Measurements from ENCODE around the gene CACNA1D. TPM values are rescaled to one million over a fixed set of nuclear protein-coding genes. Genes with fewer than 3 reads are reported as not detected.

Gene CACNA1D
- total RNA-seq, 1 donor from 2014 or later = 5.7 TPM

DNA sequence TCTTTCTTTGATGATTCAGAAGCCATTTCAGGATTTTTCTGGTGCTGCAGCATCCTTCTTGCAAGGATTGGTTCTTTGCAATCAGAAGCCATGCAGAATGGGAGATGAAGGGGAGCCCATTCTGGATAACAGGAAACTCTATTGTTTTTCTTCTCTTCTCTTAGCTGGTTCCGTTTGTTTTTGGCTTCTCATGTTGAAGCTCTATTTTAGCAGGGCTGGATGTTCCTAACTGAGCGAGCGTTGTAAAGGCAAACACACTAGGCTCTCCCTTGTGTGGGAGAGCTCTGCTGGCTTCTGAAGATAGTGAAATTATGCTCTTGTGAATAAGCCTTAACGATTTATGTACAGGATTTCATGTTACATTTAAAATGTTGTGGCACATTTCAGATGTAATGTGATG, 8.3 kb downstream of the CACNA1D start:
- H3K27ac ChIP-seq (ENCODE audit: low read depth, low read length) = no peak overlapping the region
- H3K27me3 ChIP-seq (ENCODE audit: control insufficient read depth in 3 of 3, insufficient read depth in 3 of 3, low read length in 3 of 3) = peaks cover 0 to 5% (median 5%) of the 10 kb centered on the region in 3 donors
- no peaks in the 10 kb centered on the region for H3K4me1 ChIP-seq (ENCODE audit: control insufficient read depth in 3 of 3, insufficient read depth in 3 of 3, low read length in 3 of 3)
- H3K9ac ChIP-seq (ENCODE audit: low read depth in 1 of 3, low read length in 3 of 3) = no peak overlapping the region
- no peak overlapping the region for H3K4me3 ChIP-seq (ENCODE audit: low read length in 3 of 3)
- H3K36me3 ChIP-seq (ENCODE audit: control insufficient read depth in 3 of 3, insufficient read depth in 3 of 3, low read length in 3 of 3) = no peaks in the 10 kb centered on the region
- no peaks in the 10 kb centered on the region for H3K9me3 ChIP-seq (ENCODE audit: control insufficient read depth in 3 of 3, low read length in 3 of 3)

DNA sequence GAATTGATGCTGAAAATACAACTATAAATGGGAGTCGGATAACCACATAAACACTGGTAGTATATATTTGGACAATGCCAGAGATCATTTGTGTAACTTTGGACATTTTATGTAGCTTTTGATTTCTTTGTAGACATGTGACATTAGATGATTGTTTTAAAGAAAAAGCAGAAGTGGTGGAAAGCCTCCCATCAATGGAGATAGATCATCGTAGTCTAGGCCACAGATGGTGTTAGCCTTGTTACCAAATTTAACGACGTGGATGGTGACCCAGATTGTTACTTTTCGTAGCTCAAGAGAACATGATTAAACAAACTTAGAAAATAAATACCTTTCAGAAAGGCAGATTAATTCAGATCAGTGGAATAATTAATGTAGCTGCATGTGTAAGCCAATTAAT, 8.8 kb downstream of the CACNA1D start:
- Histone ChIP-seq H3K4me1 (ENCODE audit: control insufficient read depth in 3 of 3, insufficient read depth in 3 of 3, low read length in 3 of 3) (no peaks in the 10 kb centered on the region), H3K9ac (ENCODE audit: low read depth in 1 of 3, low read length in 3 of 3) (no peak overlapping the region), H3K27me3 (ENCODE audit: control insufficient read depth in 3 of 3, insufficient read depth in 3 of 3, low read length in 3 of 3) (peaks cover 0 to 5% (median 1%) of the 10 kb centered on the region in 3 donors), H3K4me3 (ENCODE audit: low read length in 3 of 3) (no peak overlapping the region), H3K27ac (ENCODE audit: low read depth, low read length) (no peak overlapping the region), H3K36me3 (ENCODE audit: control insufficient read depth in 3 of 3, insufficient read depth in 3 of 3, low read length in 3 of 3) (no peaks in the 10 kb centered on the region), H3K9me3 (ENCODE audit: control insufficient read depth in 3 of 3, low read length in 3 of 3) (no peaks in the 10 kb centered on the region)

DNA sequence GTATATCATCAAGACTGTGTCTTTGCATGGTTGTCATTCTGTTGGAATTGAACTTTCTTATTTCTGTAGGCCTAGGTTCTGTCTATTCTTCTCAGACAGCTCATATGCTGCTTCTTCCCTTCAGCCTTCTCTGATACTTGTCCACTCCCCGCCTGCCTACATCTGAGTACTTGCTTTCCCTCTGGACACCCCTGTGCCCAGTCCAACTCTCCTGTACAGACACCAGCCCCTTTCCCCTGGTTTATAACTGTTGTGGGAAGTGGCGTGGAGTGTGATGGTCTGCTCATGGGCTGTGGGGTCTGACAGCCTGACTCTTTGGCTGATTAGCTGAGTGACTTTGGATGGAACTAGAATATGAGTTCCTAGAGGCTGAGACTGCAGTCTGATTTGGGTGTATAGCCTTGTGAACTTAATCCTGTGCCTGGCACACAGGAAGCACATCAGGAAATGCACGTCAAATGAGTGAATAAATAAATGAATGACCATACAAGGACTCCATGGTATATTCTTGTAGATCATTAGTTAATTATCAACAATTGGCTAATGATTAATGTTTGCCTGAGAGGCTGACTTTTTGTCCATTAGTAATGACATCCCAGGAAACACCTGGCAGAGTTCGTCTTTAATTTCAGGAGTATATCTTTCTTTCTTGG, 11.8 kb downstream of the CACNA1D start:
- Histone ChIP-seq H3K4me3 (ENCODE audit: low read length in 3 of 3) (no peak overlapping the region), H3K36me3 (ENCODE audit: control insufficient read depth in 3 of 3, insufficient read depth in 3 of 3, low read length in 3 of 3) (no peaks in the 10 kb centered on the region), H3K27ac (ENCODE audit: low read depth, low read length) (no peak overlapping the region), H3K9me3 (ENCODE audit: control insufficient read depth in 3 of 3, low read length in 3 of 3) (no peaks in the 10 kb centered on the region), H3K4me1 (ENCODE audit: control insufficient read depth in 3 of 3, insufficient read depth in 3 of 3, low read length in 3 of 3) (no peaks in the 10 kb centered on the region), H3K27me3 (ENCODE audit: control insufficient read depth in 3 of 3, insufficient read depth in 3 of 3, low read length in 3 of 3) (peaks cover 2 to 8% (median 2%) of the 10 kb centered on the region in 3 donors), H3K9ac (ENCODE audit: low read depth in 1 of 3, low read length in 3 of 3) (no peak overlapping the region)

DNA sequence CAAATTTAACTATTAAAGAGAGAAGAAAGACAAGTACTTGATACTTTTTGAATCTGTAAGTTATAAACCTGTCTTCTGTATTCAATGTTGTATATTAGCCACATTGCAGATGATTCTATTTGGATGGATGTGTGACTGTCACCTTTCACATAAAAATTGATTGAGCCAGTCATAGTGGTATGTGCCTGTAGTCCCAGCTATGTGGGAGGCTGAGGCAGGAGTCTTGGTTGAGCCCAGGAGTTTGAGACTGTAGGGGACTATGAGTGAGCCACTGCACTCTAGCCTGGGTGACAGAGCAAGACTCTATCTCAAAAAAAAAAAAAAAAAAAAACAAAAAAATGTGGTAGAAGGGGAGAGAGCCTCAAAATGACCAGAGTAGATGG, 12.3 kb downstream of the CACNA1D start:
- no peak overlapping the region for H3K9ac ChIP-seq (ENCODE audit: low read depth in 1 of 3, low read length in 3 of 3)
- no peaks in the 10 kb centered on the region for H3K9me3 ChIP-seq (ENCODE audit: control insufficient read depth in 3 of 3, low read length in 3 of 3)
- peaks cover 3 to 8% (median 4%) of the 10 kb centered on the region in 3 donors for H3K27me3 ChIP-seq (ENCODE audit: control insufficient read depth in 3 of 3, insufficient read depth in 3 of 3, low read length in 3 of 3)
- H3K27ac ChIP-seq (ENCODE audit: low read depth, low read length) = no peak overlapping the region
- no peaks in the 10 kb centered on the region for H3K36me3 ChIP-seq (ENCODE audit: control insufficient read depth in 3 of 3, insufficient read depth in 3 of 3, low read length in 3 of 3)
- H3K4me3 ChIP-seq (ENCODE audit: low read length in 3 of 3) = no peak overlapping the region
- H3K4me1 ChIP-seq (ENCODE audit: control insufficient read depth in 3 of 3, insufficient read depth in 3 of 3, low read length in 3 of 3) = no peaks in the 10 kb centered on the region

DNA sequence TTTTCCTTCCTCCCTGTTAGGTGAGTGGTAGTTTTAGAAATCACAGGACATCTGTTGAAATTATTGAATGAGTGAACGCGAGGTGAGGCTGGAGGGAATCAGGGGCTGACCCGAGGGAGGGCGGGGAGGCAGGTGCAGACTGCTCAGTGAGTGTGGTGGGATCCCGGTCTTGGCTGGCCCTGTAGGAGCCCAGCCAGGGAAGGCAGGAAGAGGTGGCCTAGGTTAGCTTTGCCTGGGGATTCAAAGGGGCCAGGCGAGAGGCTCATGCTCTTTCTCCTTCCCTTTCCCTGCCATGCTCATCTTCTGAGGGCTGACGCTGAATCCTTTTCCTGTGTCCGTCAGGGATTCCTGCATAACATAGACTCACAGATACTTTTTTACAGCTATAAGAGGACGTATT, 15.1 kb downstream of the CACNA1D start:
- no peak overlapping the region for H3K4me3 ChIP-seq (ENCODE audit: low read length in 3 of 3)
- peaks cover 3 to 8% (median 7%) of the 10 kb centered on the region in 3 donors for H3K27me3 ChIP-seq (ENCODE audit: control insufficient read depth in 3 of 3, insufficient read depth in 3 of 3, low read length in 3 of 3)
- H3K36me3 ChIP-seq (ENCODE audit: control insufficient read depth in 3 of 3, insufficient read depth in 3 of 3, low read length in 3 of 3) = no peaks in the 10 kb centered on the region
- no peak overlapping the region for H3K27ac ChIP-seq (ENCODE audit: low read depth, low read length)
- no peaks in the 10 kb centered on the region for H3K9me3 ChIP-seq (ENCODE audit: control insufficient read depth in 3 of 3, low read length in 3 of 3)
- H3K4me1 ChIP-seq (ENCODE audit: control insufficient read depth in 3 of 3, insufficient read depth in 3 of 3, low read length in 3 of 3) = no peaks in the 10 kb centered on the region
- no peak overlapping the region for H3K9ac ChIP-seq (ENCODE audit: low read depth in 1 of 3, low read length in 3 of 3)

DNA sequence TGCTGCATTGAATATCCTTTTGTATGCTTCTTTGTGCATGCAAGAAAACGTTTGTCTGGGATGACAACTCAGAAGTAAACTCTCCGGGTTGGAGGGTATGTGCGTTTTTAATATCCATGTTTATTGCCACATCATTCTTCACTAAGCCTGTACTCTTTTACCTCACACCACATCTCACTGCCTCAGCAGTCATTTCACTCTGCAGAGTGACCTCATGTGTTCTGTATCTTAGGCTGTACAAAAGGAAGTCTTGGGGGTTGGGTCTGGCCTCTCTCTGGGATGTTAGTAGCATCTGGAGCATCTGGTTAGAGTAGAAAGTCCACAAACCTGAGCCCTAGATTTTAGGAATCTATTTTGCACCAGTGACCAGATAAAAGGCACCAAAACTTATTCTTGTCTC, 16.1 kb downstream of the CACNA1D start:
- Histone ChIP-seq H3K9me3 (ENCODE audit: control insufficient read depth in 3 of 3, low read length in 3 of 3) (no peaks in the 10 kb centered on the region), H3K4me1 (ENCODE audit: control insufficient read depth in 3 of 3, insufficient read depth in 3 of 3, low read length in 3 of 3) (no peaks in the 10 kb centered on the region), H3K36me3 (ENCODE audit: control insufficient read depth in 3 of 3, insufficient read depth in 3 of 3, low read length in 3 of 3) (no peaks in the 10 kb centered on the region), H3K9ac (ENCODE audit: low read depth in 1 of 3, low read length in 3 of 3) (no peak overlapping the region), H3K27ac (ENCODE audit: low read depth, low read length) (no peak overlapping the region), H3K27me3 (ENCODE audit: control insufficient read depth in 3 of 3, insufficient read depth in 3 of 3, low read length in 3 of 3) (peaks cover 3 to 12% (median 6%) of the 10 kb centered on the region in 3 donors), H3K4me3 (ENCODE audit: low read length in 3 of 3) (no peak overlapping the region)

DNA sequence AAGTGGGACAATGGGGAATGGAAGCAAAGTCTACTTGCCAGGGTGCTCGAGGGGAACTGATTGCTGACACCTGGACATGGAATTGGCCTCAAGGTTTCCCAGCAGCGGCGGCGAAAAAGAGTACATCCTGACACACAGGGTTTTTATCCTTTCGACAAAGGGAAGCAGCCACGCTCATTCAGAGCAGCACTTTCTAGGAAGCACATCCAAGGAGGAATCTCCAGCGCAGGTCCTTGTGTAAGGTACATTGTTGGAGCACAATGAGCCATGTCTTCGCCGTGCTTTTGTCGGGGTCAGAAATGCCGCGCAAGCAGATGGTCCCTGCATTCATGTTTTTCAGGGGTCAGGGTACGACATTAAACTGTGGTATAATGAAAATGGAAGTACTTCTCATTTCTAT, 16.8 kb downstream of the CACNA1D start:
- no peak overlapping the region for H3K4me3 ChIP-seq (ENCODE audit: low read length in 3 of 3)
- peaks cover 3 to 12% (median 6%) of the 10 kb centered on the region in 3 donors for H3K27me3 ChIP-seq (ENCODE audit: control insufficient read depth in 3 of 3, insufficient read depth in 3 of 3, low read length in 3 of 3)
- H3K27ac ChIP-seq (ENCODE audit: low read depth, low read length) = no peak overlapping the region
- H3K4me1 ChIP-seq (ENCODE audit: control insufficient read depth in 3 of 3, insufficient read depth in 3 of 3, low read length in 3 of 3) = no peaks in the 10 kb centered on the region
- no peaks in the 10 kb centered on the region for H3K36me3 ChIP-seq (ENCODE audit: control insufficient read depth in 3 of 3, insufficient read depth in 3 of 3, low read length in 3 of 3)
- no peak overlapping the region for H3K9ac ChIP-seq (ENCODE audit: low read depth in 1 of 3, low read length in 3 of 3)
- no peaks in the 10 kb centered on the region for H3K9me3 ChIP-seq (ENCODE audit: control insufficient read depth in 3 of 3, low read length in 3 of 3)

DNA sequence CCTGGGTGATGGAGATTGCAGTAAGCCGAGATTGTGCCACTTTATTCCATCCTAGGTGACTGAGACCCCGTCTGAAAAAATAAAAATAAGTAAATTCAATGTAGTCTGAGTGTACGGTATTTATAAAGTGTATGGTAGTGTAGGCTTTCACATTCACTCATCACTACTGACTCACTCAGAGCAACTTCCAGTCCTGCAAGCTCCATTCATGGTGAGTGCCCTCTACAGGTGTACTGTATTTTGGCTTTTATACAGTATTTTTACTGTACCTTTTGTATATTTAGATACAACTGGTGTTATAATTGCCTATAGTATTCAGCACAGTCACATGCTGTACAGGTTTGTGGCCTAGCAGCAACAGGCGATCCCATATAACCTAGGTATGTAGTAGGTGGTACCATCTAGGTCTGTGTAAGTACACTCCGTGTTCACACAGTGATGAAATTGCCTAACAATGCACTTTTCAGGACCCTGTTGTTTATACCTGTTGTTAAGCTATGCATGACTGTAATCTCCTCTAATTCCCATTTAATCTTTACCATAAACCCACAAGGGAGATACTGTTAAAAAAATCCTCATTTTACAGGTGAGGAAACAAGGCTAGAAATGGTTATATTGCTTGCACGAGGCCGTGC, 19.3 kb downstream of the CACNA1D start:
- no peak overlapping the region for H3K9ac ChIP-seq (ENCODE audit: low read depth in 1 of 3, low read length in 3 of 3)
- H3K27me3 ChIP-seq (ENCODE audit: control insufficient read depth in 3 of 3, insufficient read depth in 3 of 3, low read length in 3 of 3) = peaks cover 3 to 12% (median 4%) of the 10 kb centered on the region in 3 donors
- H3K9me3 ChIP-seq (ENCODE audit: control insufficient read depth in 3 of 3, low read length in 3 of 3) = no peaks in the 10 kb centered on the region
- H3K4me3 ChIP-seq (ENCODE audit: low read length in 3 of 3) = no peak overlapping the region
- H3K36me3 ChIP-seq (ENCODE audit: control insufficient read depth in 3 of 3, insufficient read depth in 3 of 3, low read length in 3 of 3) = no peaks in the 10 kb centered on the region
- no peaks in the 10 kb centered on the region for H3K4me1 ChIP-seq (ENCODE audit: control insufficient read depth in 3 of 3, insufficient read depth in 3 of 3, low read length in 3 of 3)
- H3K27ac ChIP-seq (ENCODE audit: low read depth, low read length) = no peak overlapping the region

DNA sequence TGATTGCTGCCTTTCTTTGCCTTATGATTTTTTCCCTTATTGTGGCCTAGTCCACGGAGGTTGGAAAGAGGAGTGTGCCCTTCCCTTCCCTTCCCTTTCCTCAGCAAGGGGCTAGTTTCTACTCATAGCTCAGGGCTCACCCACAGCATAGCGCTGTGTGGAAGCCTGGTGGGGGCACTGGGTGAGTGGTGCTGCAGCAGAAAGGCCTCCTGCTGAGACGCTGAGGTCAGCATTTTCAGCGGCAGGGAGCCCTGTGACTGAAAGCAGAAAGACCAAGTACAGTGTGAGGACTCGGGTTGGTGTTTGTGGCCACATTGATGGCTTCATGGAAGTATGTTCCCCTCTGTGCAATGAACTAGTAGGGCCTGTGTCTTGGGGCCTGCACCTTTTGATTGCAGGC, 21.9 kb downstream of the CACNA1D start:
- H3K36me3 ChIP-seq (ENCODE audit: control insufficient read depth in 3 of 3, insufficient read depth in 3 of 3, low read length in 3 of 3) = no peaks in the 10 kb centered on the region
- no peak overlapping the region for H3K27ac ChIP-seq (ENCODE audit: low read depth, low read length)
- H3K4me3 ChIP-seq (ENCODE audit: low read length in 3 of 3) = no peak overlapping the region
- no peaks in the 10 kb centered on the region for H3K9me3 ChIP-seq (ENCODE audit: control insufficient read depth in 3 of 3, low read length in 3 of 3)
- H3K27me3 ChIP-seq (ENCODE audit: control insufficient read depth in 3 of 3, insufficient read depth in 3 of 3, low read length in 3 of 3) = peaks cover under 1 to 9% (median 3%) of the 10 kb centered on the region in 3 donors
- no peak overlapping the region for H3K9ac ChIP-seq (ENCODE audit: low read depth in 1 of 3, low read length in 3 of 3)
- H3K4me1 ChIP-seq (ENCODE audit: control insufficient read depth in 3 of 3, insufficient read depth in 3 of 3, low read length in 3 of 3) = no peaks in the 10 kb centered on the region

DNA sequence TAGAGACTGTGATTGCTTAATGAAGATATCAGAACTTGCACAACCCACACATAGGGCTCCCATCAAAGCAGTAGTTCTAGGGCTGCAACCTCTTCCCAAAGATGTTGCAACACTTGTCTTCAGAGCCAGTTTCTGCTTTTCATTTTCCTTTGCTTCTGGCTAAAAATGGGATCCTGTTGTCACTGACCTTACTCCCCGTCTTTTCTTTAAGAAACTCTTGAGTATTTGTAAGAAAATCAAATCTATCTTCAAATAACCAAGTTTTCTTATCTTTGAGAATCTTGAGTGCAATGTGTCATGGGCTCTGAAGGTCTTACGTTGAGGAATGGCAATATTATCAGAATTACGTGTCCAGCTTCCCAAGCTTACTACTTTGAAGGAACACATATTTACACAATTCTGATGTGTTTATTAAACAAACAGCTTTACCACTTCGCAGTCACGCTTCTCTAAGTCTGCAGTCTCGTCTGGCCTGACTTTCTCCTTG, 24.1 kb downstream of the CACNA1D start:
- no peak overlapping the region for H3K27ac ChIP-seq (ENCODE audit: low read depth, low read length)

More for the DNA sequence above, 24.1 kb downstream of the CACNA1D start:
- no peaks in the 10 kb centered on the region for H3K9me3 ChIP-seq (ENCODE audit: control insufficient read depth in 3 of 3, low read length in 3 of 3)
- H3K9ac ChIP-seq (ENCODE audit: low read depth in 1 of 3, low read length in 3 of 3) = no peak overlapping the region
- H3K36me3 ChIP-seq (ENCODE audit: control insufficient read depth in 3 of 3, insufficient read depth in 3 of 3, low read length in 3 of 3) = no peaks in the 10 kb centered on the region
- no peak overlapping the region for H3K4me3 ChIP-seq (ENCODE audit: low read length in 3 of 3)
- H3K4me1 ChIP-seq (ENCODE audit: control insufficient read depth in 3 of 3, insufficient read depth in 3 of 3, low read length in 3 of 3) = no peaks in the 10 kb centered on the region
- H3K27me3 ChIP-seq (ENCODE audit: control insufficient read depth in 3 of 3, insufficient read depth in 3 of 3, low read length in 3 of 3) = peaks cover 0 to 8% (median 4%) of the 10 kb centered on the region in 3 donors
